ENCODE data around the gene SKA3.

SKA3 gene

GRCh38 chr13:21109168-21109567 lies 67.2 kb downstream of the SKA3 start:
- DNase-seq: no peak

GRCh38 chr13:21106089-21106488 lies 70.3 kb downstream of the SKA3 start:
- no peak for DNase-seq

- DNase-seq: no peak
Measured at GRCh38 chr13:21104199-21105019, 71.9 kb downstream of the SKA3 start.

Data from stimulated activated CD4-positive, alpha-beta T cell treated with anti-CD3 and anti-CD28 coated beads, Interleukin-4, amount 100 ng/mL, for 4 hours (primary cell).